Keratinocyte (primary cell): ENCODE results near the gene FBXO30. TPM values are rescaled to one million over a fixed set of nuclear protein-coding genes. Genes with fewer than 3 reads are reported as not detected.

Experiments used
- DNase-seq: peaks from one replicate; pipeline ENCODE4 v3.0.0-alpha.2; 2011; ENCODE audit warnings: low read depth, missing footprints, low spot score
- FAIRE-seq: peaks from 2 replicates; lab custom pipeline; 2011; peaks lifted over from hg19 to GRCh38; lab: Jason Lieb, UNC
- H2AFZ ChIP-seq: 2 replicates; pipeline ENCODE4 v1.6.0; 2012; ENCODE audit warnings: low read length, control low read depth, inconsistent platforms; ENCODE audit not compliant: control insufficient read depth
- H3K27ac ChIP-seq: 2 replicates; pipeline ENCODE4 v1.5.1; 2011; ENCODE audit warnings: low read length; ENCODE audit not compliant: control insufficient read depth, insufficient read depth
- H3K27me3 ChIP-seq: 3 replicates; pipeline ENCODE4 v1.6.0; 2011; ENCODE audit warnings: low read length; ENCODE audit not compliant: control insufficient read depth, insufficient read depth; ENCODE audit errors: extremely low read depth
- H3K36me3 ChIP-seq, 2 experiments: 2 replicates in 1 of 2; 3 replicates in 1 of 2; pipeline ENCODE4 v1.5.1; 2011; ENCODE audit warnings: low read length in 2 of 2, mild to moderate bottlenecking in 1 of 2; ENCODE audit not compliant: control insufficient read depth in 2 of 2, insufficient read depth in 2 of 2; ENCODE audit errors: extremely low read depth in 1 of 2
- H3K4me1 ChIP-seq: 3 replicates; pipeline ENCODE4 v1.5.1; 2011; ENCODE audit warnings: low read length; ENCODE audit not compliant: control insufficient read depth, insufficient read depth; ENCODE audit errors: extremely low read depth
- H3K4me2 ChIP-seq: 3 replicates; pipeline ENCODE4 v1.6.0; 2011; ENCODE audit warnings: low read depth, low read length; ENCODE audit not compliant: control insufficient read depth, insufficient read depth; ENCODE audit errors: extremely low read depth
- H3K4me3 ChIP-seq, 3 experiments: fragments of 200-600 bp in 1 of 3; sonication (generic) in 1 of 3; 2 replicates in 2 of 3; 3 replicates in 1 of 3; pipeline ENCODE4 v1.5.1; 2011 to 2016; ENCODE audit warnings: low read length in 3 of 3, mild to moderate bottlenecking in 3 of 3, control low read depth in 2 of 3, inconsistent platforms in 1 of 3, low read depth in 1 of 3, mixed read lengths in 1 of 3, mixed run types in 1 of 3, moderate library complexity in 1 of 3; ENCODE audit not compliant: control insufficient read depth in 2 of 3, insufficient read depth in 2 of 3; ENCODE audit errors: extremely low read depth in 1 of 3
- H3K79me2 ChIP-seq: 2 replicates; pipeline ENCODE4 v1.6.0; 2012; ENCODE audit warnings: low read length; ENCODE audit not compliant: control insufficient read depth, insufficient read depth
- H3K9ac ChIP-seq: 3 replicates; pipeline ENCODE4 v1.6.0; 2011; ENCODE audit warnings: low read length; ENCODE audit not compliant: control insufficient read depth, insufficient read depth; ENCODE audit errors: extremely low read depth
- H3K9me1 ChIP-seq: 3 replicates; pipeline ENCODE4 v1.6.0; 2011; ENCODE audit warnings: low read length; ENCODE audit not compliant: control insufficient read depth, insufficient read depth; ENCODE audit errors: extremely low read depth
- H3K9me3 ChIP-seq: 2 replicates; pipeline ENCODE4 v1.5.1; 2012; ENCODE audit warnings: low read depth, low read length; ENCODE audit not compliant: control insufficient read depth
- H4K20me1 ChIP-seq: 3 replicates; pipeline ENCODE4 v1.6.0; 2011; ENCODE audit warnings: low read length; ENCODE audit not compliant: control insufficient read depth, insufficient read depth; ENCODE audit errors: extremely low read depth
- EZH2 ChIP-seq: IDR thresholded peaks from one replicate; pipeline ENCODE4 v1.6.1; 2012; ENCODE audit warnings: inconsistent platforms, mild to moderate bottlenecking, low read length, moderate library complexity
- dilution Hi-C: fragments of 300-500 bp; cut with MboI; formaldehyde crosslinking; loops from one replicate; pipeline ENCODE4 v1.7.0; 2020; ENCODE audit warnings: low sequenced_read_pairs; ENCODE audit not compliant: extremely low pct_ligation_motif_present
- polyA plus RNA-seq, 5 experiments: library from polyadenylated mRNA; depleted of rRNA in 3 of 5; stranded (reverse) in 3 of 5; stranded (forward) in 1 of 5; unstranded in 1 of 5; fragments of >200 nt; gene quantifications; 1 replicate in 1 of 5; 2 replicates in 3 of 5; 3 replicates in 1 of 5; pipeline versions ENCODE4 v1.2.1 to v1.2.3, GENCODE V29; 2011 to 2012; ENCODE audit warnings: missing spikeins in 2 of 5, low read depth in 1 of 5, low replicate concordance in 1 of 5
- TF ChIP-seq, protein P1 (sequence below), 3 experiments: IDR thresholded peaks in 1 of 3; conservative IDR thresholded peaks in 1 of 3; optimal IDR thresholded peaks in 1 of 3; 2 replicates in 2 of 3; 3 replicates in 1 of 3; pipeline versions ENCODE3 to v1.5.1; 2011; ENCODE audit warnings: low read length in 3 of 3, mild to moderate bottlenecking in 3 of 3, moderate library complexity in 2 of 3, control low read depth in 1 of 3, inconsistent platforms in 1 of 3; ENCODE audit not compliant: insufficient read depth in 2 of 3; ENCODE audit errors: extremely low read depth in 1 of 3

Gene FBXO30
- polyA plus RNA-seq, 1 donor (not counting 4 experiments of a cell fraction or from before 2014, with no cell fraction given) = 6.4 TPM

DNA sequence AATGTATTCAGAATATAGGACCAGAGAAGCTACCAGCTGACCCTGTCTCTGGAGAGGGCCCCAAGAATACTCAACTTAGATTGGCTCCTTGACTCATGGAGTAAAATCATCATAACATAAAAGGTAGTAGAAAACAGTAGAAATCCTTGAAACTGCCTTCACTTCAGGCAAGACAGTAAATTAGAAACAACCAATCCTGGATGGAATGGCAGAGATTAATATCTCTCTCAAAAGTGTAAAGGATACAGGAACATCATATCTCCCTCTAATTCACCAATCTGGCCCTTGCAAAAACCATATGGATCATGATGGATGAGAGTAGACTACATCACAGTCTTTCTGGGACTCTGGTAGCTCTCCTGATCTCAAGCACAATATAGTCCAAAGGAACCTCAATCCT, 58.9 kb downstream of the FBXO30 start:
- DNase-seq = no peak
- Histone ChIP-seq H3K4me3 (no peak overlapping the region), H3K27me3 (no peaks in the 10 kb centered on the region), H3K9ac (no peak overlapping the region), H3K79me2 (no peaks in the 10 kb centered on the region), H3K4me1 (peaks cover 15% of the 10 kb centered on the region), H2AFZ (no peak overlapping the region), H4K20me1 (no peaks in the 10 kb centered on the region), H3K9me3 (no peaks in the 10 kb centered on the region), H3K9me1 (no peaks in the 10 kb centered on the region), H3K4me2 (peak overlapping the region; percentile 19), H3K36me3 (no peaks in the 10 kb centered on the region), H3K27ac (peak overlapping the region; percentile 52)
- FAIRE-seq = no peak
- dilution Hi-C loops = no loop called here
- TF ChIP-seq EZH2 = no peak
- TF ChIP-seq, protein P1, sequence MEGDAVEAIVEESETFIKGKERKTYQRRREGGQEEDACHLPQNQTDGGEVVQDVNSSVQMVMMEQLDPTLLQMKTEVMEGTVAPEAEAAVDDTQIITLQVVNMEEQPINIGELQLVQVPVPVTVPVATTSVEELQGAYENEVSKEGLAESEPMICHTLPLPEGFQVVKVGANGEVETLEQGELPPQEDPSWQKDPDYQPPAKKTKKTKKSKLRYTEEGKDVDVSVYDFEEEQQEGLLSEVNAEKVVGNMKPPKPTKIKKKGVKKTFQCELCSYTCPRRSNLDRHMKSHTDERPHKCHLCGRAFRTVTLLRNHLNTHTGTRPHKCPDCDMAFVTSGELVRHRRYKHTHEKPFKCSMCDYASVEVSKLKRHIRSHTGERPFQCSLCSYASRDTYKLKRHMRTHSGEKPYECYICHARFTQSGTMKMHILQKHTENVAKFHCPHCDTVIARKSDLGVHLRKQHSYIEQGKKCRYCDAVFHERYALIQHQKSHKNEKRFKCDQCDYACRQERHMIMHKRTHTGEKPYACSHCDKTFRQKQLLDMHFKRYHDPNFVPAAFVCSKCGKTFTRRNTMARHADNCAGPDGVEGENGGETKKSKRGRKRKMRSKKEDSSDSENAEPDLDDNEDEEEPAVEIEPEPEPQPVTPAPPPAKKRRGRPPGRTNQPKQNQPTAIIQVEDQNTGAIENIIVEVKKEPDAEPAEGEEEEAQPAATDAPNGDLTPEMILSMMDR (optimal IDR thresholded peaks at IDR 0.05 in 1 of 3, IDR thresholded peaks at IDR 0.05 in 1 of 3, conservative IDR thresholded peaks at IDR 0.05 in 1 of 3; ENCODE audit: extremely low read depth in 1 of 3, insufficient read depth in 2 of 3, low read length in 3 of 3) = no peak

GRCh38 chr6:145752638-145753037, 62.0 kb downstream of the FBXO30 start:
- Histone ChIP-seq H3K27me3 (no peaks in the 10 kb centered on the region), H3K4me2 (no peak overlapping the region), H3K4me1 (peaks cover 23% of the 10 kb centered on the region), H2AFZ (no peak overlapping the region), H3K4me3 (no peak overlapping the region), H3K9ac (no peak overlapping the region), H3K36me3 (no peaks in the 10 kb centered on the region), H3K79me2 (no peaks in the 10 kb centered on the region), H3K27ac (no peak overlapping the region), H4K20me1 (no peaks in the 10 kb centered on the region), H3K9me1 (no peaks in the 10 kb centered on the region), H3K9me3 (no peaks in the 10 kb centered on the region)
- FAIRE-seq (no peak), DNase-seq (no peak)
- no peak for TF ChIP-seq EZH2
- TF ChIP-seq, protein P1 (optimal IDR thresholded peaks at IDR 0.05 in 1 of 3, IDR thresholded peaks at IDR 0.05 in 1 of 3, conservative IDR thresholded peaks at IDR 0.05 in 1 of 3; ENCODE audit: extremely low read depth in 1 of 3, insufficient read depth in 2 of 3, low read length in 3 of 3) = no peak
- dilution Hi-C loops = no loop called here
